Measurements from ENCODE around the gene LRRC73.

LRRC73 gene

DNA sequence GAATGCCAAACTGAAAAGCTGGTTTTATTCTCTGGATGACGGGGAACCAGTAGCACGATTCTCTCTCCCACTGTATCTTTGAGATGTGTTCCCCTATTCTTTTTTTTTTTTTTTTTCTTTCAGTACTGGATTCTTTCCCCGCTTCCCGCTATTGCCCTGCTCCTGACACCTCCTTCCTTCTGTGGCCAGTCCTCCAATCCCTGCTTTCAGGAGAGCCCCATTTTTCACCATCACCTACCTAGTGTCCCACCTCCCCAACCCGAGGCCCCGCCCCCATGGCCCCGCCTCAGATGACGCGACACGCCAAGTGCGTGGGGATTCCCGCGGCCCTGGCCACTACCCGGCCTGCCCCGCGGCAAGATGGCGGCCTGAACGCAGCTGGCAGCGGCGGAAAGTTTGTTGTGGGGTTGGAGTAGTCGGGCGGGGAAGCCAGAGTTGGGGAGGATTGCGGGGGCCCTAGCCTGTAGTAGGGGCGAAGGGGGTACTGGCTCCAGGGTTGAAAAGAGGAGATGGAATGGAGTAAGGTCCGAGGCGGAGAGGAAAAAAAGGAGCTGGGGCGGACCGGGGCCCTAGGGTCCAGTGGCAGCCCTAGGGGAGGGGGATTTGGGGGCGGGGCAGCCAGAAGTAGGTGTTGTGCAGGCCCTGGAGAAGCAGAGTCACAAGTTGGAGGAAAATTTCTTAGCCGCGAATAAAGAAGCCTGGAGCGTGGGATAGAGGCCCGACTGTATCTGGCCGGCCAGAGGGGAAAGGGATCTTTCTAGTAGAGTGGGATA, 32.7 kb downstream of the LRRC73 start, which contains the start of gene TJAP1 (continued):
- TF ChIP-seq, protein P1, sequence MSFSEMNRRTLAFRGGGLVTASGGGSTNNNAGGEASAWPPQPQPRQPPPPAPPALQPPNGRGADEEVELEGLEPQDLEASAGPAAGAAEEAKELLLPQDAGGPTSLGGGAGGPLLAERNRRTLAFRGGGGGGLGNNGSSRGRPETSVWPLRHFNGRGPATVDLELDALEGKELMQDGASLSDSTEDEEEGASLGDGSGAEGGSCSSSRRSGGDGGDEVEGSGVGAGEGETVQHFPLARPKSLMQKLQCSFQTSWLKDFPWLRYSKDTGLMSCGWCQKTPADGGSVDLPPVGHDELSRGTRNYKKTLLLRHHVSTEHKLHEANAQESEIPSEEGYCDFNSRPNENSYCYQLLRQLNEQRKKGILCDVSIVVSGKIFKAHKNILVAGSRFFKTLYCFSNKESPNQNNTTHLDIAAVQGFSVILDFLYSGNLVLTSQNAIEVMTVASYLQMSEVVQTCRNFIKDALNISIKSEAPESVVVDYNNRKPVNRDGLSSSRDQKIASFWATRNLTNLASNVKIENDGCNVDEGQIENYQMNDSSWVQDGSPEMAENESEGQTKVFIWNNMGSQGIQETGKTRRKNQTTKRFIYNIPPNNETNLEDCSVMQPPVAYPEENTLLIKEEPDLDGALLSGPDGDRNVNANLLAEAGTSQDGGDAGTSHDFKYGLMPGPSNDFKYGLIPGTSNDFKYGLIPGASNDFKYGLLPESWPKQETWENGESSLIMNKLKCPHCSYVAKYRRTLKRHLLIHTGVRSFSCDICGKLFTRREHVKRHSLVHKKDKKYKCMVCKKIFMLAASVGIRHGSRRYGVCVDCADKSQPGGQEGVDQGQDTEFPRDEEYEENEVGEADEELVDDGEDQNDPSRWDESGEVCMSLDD (tag by site-specific recombination; IDR thresholded peaks at IDR 0.05), result 0 out of 2 replicates have a peak, but pooled peaks have one; percentile 40
- TF ChIP-seq ZNF10 (tag by site-specific recombination; IDR thresholded peaks at IDR 0.05) (peak; percentile 90), KLF16 (tag by site-specific recombination; IDR thresholded peaks at IDR 0.05) (peak; percentile 19), ZNF394 (tag by site-specific recombination; IDR thresholded peaks at IDR 0.05; ENCODE audit: borderline replicate concordance) (peak; percentile 53), ZNF692 (tag by site-specific recombination; IDR thresholded peaks at IDR 0.05) (peak; percentile 81), ZNF518A (tag by site-specific recombination; conservative IDR thresholded peaks at IDR 0.05; ENCODE audit: low read depth) (0 out of 2 replicates have a peak, but pooled peaks have one; percentile 11), ZNF341 (tag by site-specific recombination; IDR thresholded peaks at IDR 0.05; ENCODE audit: low read depth) (peak; percentile 85), SCRT1 (tag by site-specific recombination; IDR thresholded peaks at IDR 0.05; ENCODE audit: borderline replicate concordance) (no peak), KLF10 (tag by site-specific recombination; IDR thresholded peaks at IDR 0.05) (no peak; the same call in 1 of the 2 replicates), ZNF670 (tag by site-specific recombination; IDR thresholded peaks at IDR 0.05; ENCODE audit: low read depth) (no peak), ZNF175 (tag by site-specific recombination; IDR thresholded peaks at IDR 0.05) (no peak), GLIS1 (tag by site-specific recombination; IDR thresholded peaks at IDR 0.05) (0 out of 2 replicates have a peak, but pooled peaks have one; percentile 23), ZNF843 (tag by site-specific recombination; IDR thresholded peaks at IDR 0.05) (0 out of 2 replicates have a peak, but pooled peaks have one; percentile 19), ZBTB1 (tag by site-specific recombination; IDR thresholded peaks at IDR 0.05) (no peak), ZNF335 (tag by site-specific recombination; conservative IDR thresholded peaks at IDR 0.05) (peak; percentile 85)
- TF ChIP-seq, protein P2, sequence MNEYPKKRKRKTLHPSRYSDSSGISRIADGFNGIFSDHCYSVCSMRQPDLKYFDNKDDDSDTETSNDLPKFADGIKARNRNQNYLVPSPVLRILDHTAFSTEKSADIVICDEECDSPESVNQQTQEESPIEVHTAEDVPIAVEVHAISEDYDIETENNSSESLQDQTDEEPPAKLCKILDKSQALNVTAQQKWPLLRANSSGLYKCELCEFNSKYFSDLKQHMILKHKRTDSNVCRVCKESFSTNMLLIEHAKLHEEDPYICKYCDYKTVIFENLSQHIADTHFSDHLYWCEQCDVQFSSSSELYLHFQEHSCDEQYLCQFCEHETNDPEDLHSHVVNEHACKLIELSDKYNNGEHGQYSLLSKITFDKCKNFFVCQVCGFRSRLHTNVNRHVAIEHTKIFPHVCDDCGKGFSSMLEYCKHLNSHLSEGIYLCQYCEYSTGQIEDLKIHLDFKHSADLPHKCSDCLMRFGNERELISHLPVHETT (tag by site-specific recombination; IDR thresholded peaks at IDR 0.05), result peak; percentile 31; the same call in 1 of the 2 replicates

Measured in HEK293 (cell line).